ENCODE measurements around the gene DNAJB12.

DNAJB12 gene

GRCh38 chr10:72367301-72367960 is 12.7 kb upstream of the DNAJB12 start:
- H3K4me3 ChIP-seq (ENCODE audit: low read depth, low read length) = no peak overlapping the region
- TF ChIP-seq CTCF (IDR thresholded peaks at IDR 0.05; ENCODE audit: low read depth, low read length) = no peak

GRCh38 chr10:72365106-72365895 is 10.6 kb upstream of the DNAJB12 start:
- TF ChIP-seq CTCF (IDR thresholded peaks at IDR 0.05; ENCODE audit: low read depth, low read length) = no peak
- H3K4me3 ChIP-seq (ENCODE audit: low read depth, low read length) = no peak overlapping the region

GRCh38 chr10:72364239-72364777 is 9.6 kb upstream of the DNAJB12 start:
- peak; percentile 93 for TF ChIP-seq CTCF (IDR thresholded peaks at IDR 0.05; ENCODE audit: low read depth, low read length)
- H3K4me3 ChIP-seq (ENCODE audit: low read depth, low read length) = no peak overlapping the region

GRCh38 chr10:72356987-72357386 is 2.3 kb upstream of the DNAJB12 start:
- H3K4me3 ChIP-seq (ENCODE audit: low read depth, low read length) = no peak overlapping the region
- no peak for TF ChIP-seq CTCF (IDR thresholded peaks at IDR 0.05; ENCODE audit: low read depth, low read length)

- H3K4me3 ChIP-seq (ENCODE audit: low read depth, low read length) = no peak overlapping the region
- TF ChIP-seq CTCF (IDR thresholded peaks at IDR 0.05; ENCODE audit: low read depth, low read length) = no peak
Measured at GRCh38 chr10:72356115-72356514, 1.4 kb upstream of the DNAJB12 start.

- H3K4me3 ChIP-seq (ENCODE audit: low read depth, low read length) = peak overlapping the region; percentile 85
- no peak for TF ChIP-seq CTCF (IDR thresholded peaks at IDR 0.05; ENCODE audit: low read depth, low read length)
Measured at GRCh38 chr10:72355214-72355555, 466 bp upstream of the DNAJB12 start.

GRCh38 chr10:72353965-72354355 is 759 bp downstream of the DNAJB12 start:
- no peak for TF ChIP-seq CTCF (IDR thresholded peaks at IDR 0.05; ENCODE audit: low read depth, low read length)
- H3K4me3 ChIP-seq (ENCODE audit: low read depth, low read length) = peak overlapping the region; percentile 85
